Measurements from ENCODE around the gene GTPBP1.

GTPBP1 gene

GRCh38 chr22:38762551-38762983 is 56.8 kb downstream of the GTPBP1 start:
- H3K27me3 ChIP-seq (ENCODE audit: control insufficient read depth, insufficient read depth, low read length): no peaks in the 10 kb centered on the region
- no peak overlapping the region for H3K4me3 ChIP-seq (ENCODE audit: low read depth, low read length)
- H3K9ac ChIP-seq: no peak overlapping the region
- H3K9me3 ChIP-seq (ENCODE audit: control insufficient read depth, low read length): no peaks in the 10 kb centered on the region
- H2AFZ ChIP-seq: no peak overlapping the region
- no peak overlapping the region for H3K27ac ChIP-seq
- TF ChIP-seq CTCF (IDR thresholded peaks at IDR 0.05): no peak
- H3K79me2 ChIP-seq: no peaks in the 10 kb centered on the region
- no peaks in the 10 kb centered on the region for H3K4me1 ChIP-seq
- no peak overlapping the region for H3K4me2 ChIP-seq (ENCODE audit: low read length)
- no peaks in the 10 kb centered on the region for H3K36me3 ChIP-seq (ENCODE audit: control insufficient read depth, insufficient read depth, low read length)

GRCh38 chr22:38766076-38766777 is 60.5 kb downstream of the GTPBP1 start:
- Histone ChIP-seq H3K4me3 (ENCODE audit: low read depth, low read length) (no peak overlapping the region), H3K79me2 (no peaks in the 10 kb centered on the region), H3K36me3 (ENCODE audit: control insufficient read depth, insufficient read depth, low read length) (no peaks in the 10 kb centered on the region), H3K27me3 (ENCODE audit: control insufficient read depth, insufficient read depth, low read length) (no peaks in the 10 kb centered on the region), H3K27ac (no peak overlapping the region), H2AFZ (no peak overlapping the region), H3K9me3 (ENCODE audit: control insufficient read depth, low read length) (no peaks in the 10 kb centered on the region), H3K4me2 (ENCODE audit: low read length) (no peak overlapping the region), H3K4me1 (no peaks in the 10 kb centered on the region), H3K9ac (no peak overlapping the region)
- TF ChIP-seq CTCF (IDR thresholded peaks at IDR 0.05): peak; percentile 56

- no peak for TF ChIP-seq CTCF (IDR thresholded peaks at IDR 0.05)
- no peak overlapping the region for H3K9ac ChIP-seq
- no peaks in the 10 kb centered on the region for H3K79me2 ChIP-seq
- no peak overlapping the region for H2AFZ ChIP-seq
- H3K27ac ChIP-seq: no peak overlapping the region
- no peak overlapping the region for H3K4me2 ChIP-seq (ENCODE audit: low read length)
- H3K4me3 ChIP-seq (ENCODE audit: low read depth, low read length): no peak overlapping the region
- H3K4me1 ChIP-seq: no peaks in the 10 kb centered on the region
- no peaks in the 10 kb centered on the region for H3K27me3 ChIP-seq (ENCODE audit: control insufficient read depth, insufficient read depth, low read length)
- H3K36me3 ChIP-seq (ENCODE audit: control insufficient read depth, insufficient read depth, low read length): no peaks in the 10 kb centered on the region
- H3K9me3 ChIP-seq (ENCODE audit: control insufficient read depth, low read length): no peaks in the 10 kb centered on the region
Observed at GRCh38 chr22:38767313-38767712, 61.6 kb downstream of the GTPBP1 start.

GRCh38 chr22:38768036-38768435 is 62.3 kb downstream of the GTPBP1 start:
- H3K27ac ChIP-seq: no peak overlapping the region
- H3K4me2 ChIP-seq (ENCODE audit: low read length): no peak overlapping the region
- no peak for TF ChIP-seq CTCF (IDR thresholded peaks at IDR 0.05)

More at GRCh38 chr22:38768036-38768435, 62.3 kb downstream of the GTPBP1 start:
- Histone ChIP-seq H3K79me2 (no peaks in the 10 kb centered on the region), H3K4me3 (ENCODE audit: low read depth, low read length) (no peak overlapping the region), H3K36me3 (ENCODE audit: control insufficient read depth, insufficient read depth, low read length) (no peaks in the 10 kb centered on the region), H3K9me3 (ENCODE audit: control insufficient read depth, low read length) (no peaks in the 10 kb centered on the region), H3K4me1 (no peaks in the 10 kb centered on the region), H3K9ac (no peak overlapping the region), H2AFZ (no peak overlapping the region), H3K27me3 (ENCODE audit: control insufficient read depth, insufficient read depth, low read length) (no peaks in the 10 kb centered on the region)

Data from parathyroid adenoma (tissue), 2 donors.